Loucy (cell line): ENCODE results near the gene DPYSL3.

ENCODE experiments used
- H2AFZ ChIP-seq: fragments of 200-600 bp; sonication (generic); 2 replicates; pipeline ENCODE4 v1.6.0; 2016; ENCODE audit warnings: antibody characterized with exemption, mild to moderate bottlenecking, low read length, moderate library complexity
- H3F3A ChIP-seq: fragments of 200-600 bp; 2 replicates; pipeline ENCODE4 v1.6.0; 2016; ENCODE audit warnings: antibody characterized with exemption, low read depth, mild to moderate bottlenecking
- H3K27me3 ChIP-seq: fragments of 200-600 bp; sonication (generic); 2 replicates; pipeline ENCODE4 v1.6.1; 2014; ENCODE audit warnings: low read length, mild to moderate bottlenecking; ENCODE audit not compliant: insufficient read depth, poor library complexity, severe bottlenecking
- H3K36me3 ChIP-seq: fragments of 200-600 bp; sonication (generic); 2 replicates; pipeline ENCODE4 v1.6.1; 2016; ENCODE audit warnings: low read length; ENCODE audit not compliant: insufficient read depth
- H3K4me1 ChIP-seq: fragments of 200-600 bp; sonication (generic); 2 replicates; pipeline ENCODE4 v1.5.1; 2014; ENCODE audit warnings: low read length, mild to moderate bottlenecking; ENCODE audit not compliant: insufficient read depth, poor library complexity, severe bottlenecking
- H3K4me2 ChIP-seq: fragments of 200-600 bp; sonication (generic); 2 replicates; pipeline ENCODE4 v1.6.0; 2014; ENCODE audit warnings: antibody characterized with exemption, low read length, low read depth, mild to moderate bottlenecking; ENCODE audit not compliant: poor library complexity, severe bottlenecking
- H3K4me3 ChIP-seq: fragments of 200-600 bp; sonication (generic); 2 replicates; pipeline ENCODE4 v1.5.1; 2014; ENCODE audit warnings: low read length, mild to moderate bottlenecking, mixed read lengths; ENCODE audit not compliant: poor library complexity, severe bottlenecking
- H3K79me2 ChIP-seq: fragments of 200-600 bp; sonication (generic); 2 replicates; pipeline ENCODE4 v1.6.1; 2014; ENCODE audit warnings: low read length; ENCODE audit not compliant: insufficient read depth
- H3K9ac ChIP-seq: fragments of 200-600 bp; sonication (generic); 2 replicates; pipeline ENCODE4 v1.6.0; 2014; ENCODE audit warnings: mild to moderate bottlenecking, low read depth, low read length, moderate library complexity; ENCODE audit not compliant: poor library complexity, severe bottlenecking
- H3K9me2 ChIP-seq: fragments of 200-600 bp; sonication (generic); replicated peaks from 2 replicates; pipeline ENCODE4 v1.6.1; 2016; ENCODE audit warnings: low read depth, low read length, mixed read lengths
- H3K9me3 ChIP-seq: fragments of 200-600 bp; sonication (generic); 2 replicates; pipeline ENCODE4 v1.6.1; 2014; ENCODE audit warnings: mild to moderate bottlenecking, antibody characterized with exemption, low read length, low read depth; ENCODE audit not compliant: insufficient read depth
- H4K20me1 ChIP-seq: fragments of 200-600 bp; sonication (generic); 2 replicates; pipeline ENCODE4 v1.6.0; 2014; ENCODE audit warnings: antibody characterized with exemption, low read length, mild to moderate bottlenecking; ENCODE audit not compliant: insufficient read depth, poor library complexity, severe bottlenecking
- CTCF ChIP-seq: fragments of 200-600 bp; sonication (generic); conservative IDR thresholded peaks from 2 replicates; pipeline ENCODE4 v1.5.1; 2014; ENCODE audit warnings: mild to moderate bottlenecking, antibody characterized with exemption, low read length
- EZH2phosphoT487 ChIP-seq: fragments of 200-600 bp; IDR thresholded peaks from 2 replicates; pipeline ENCODE4 v1.6.1; 2018; ENCODE audit warnings: antibody characterized with exemption, mild to moderate bottlenecking, moderate library complexity, borderline replicate concordance

The DPYSL3 gene

GRCh38 chr5:147400881-147401280 lies 109.0 kb downstream of the DPYSL3 start:
- Histone ChIP-seq H4K20me1 (no peaks in the 10 kb centered on the region), H2AFZ (no peak overlapping the region), H3F3A (no peaks in the 10 kb centered on the region), H3K9me3 (no peaks in the 10 kb centered on the region), H3K4me2 (no peak overlapping the region), H3K9ac (no peak overlapping the region), H3K36me3 (no peaks in the 10 kb centered on the region), H3K9me2 (no peaks in the 10 kb centered on the region), H3K4me1 (no peaks in the 10 kb centered on the region), H3K4me3 (no peak overlapping the region), H3K79me2 (no peaks in the 10 kb centered on the region), H3K27me3 (no peaks in the 10 kb centered on the region)
- TF ChIP-seq EZH2phosphoT487 (no peak), CTCF (no peak)

GRCh38 chr5:147400126-147400809 lies 109.6 kb downstream of the DPYSL3 start:
- H3K36me3 ChIP-seq = no peaks in the 10 kb centered on the region

GRCh38 chr5:147398860-147399259 lies 111.0 kb downstream of the DPYSL3 start:
- Histone ChIP-seq H3K4me2 (no peak overlapping the region), H3F3A (no peaks in the 10 kb centered on the region), H3K9ac (no peak overlapping the region), H3K79me2 (no peaks in the 10 kb centered on the region), H4K20me1 (no peaks in the 10 kb centered on the region), H2AFZ (no peak overlapping the region), H3K36me3 (no peaks in the 10 kb centered on the region), H3K9me2 (no peaks in the 10 kb centered on the region), H3K4me1 (no peaks in the 10 kb centered on the region), H3K27me3 (no peaks in the 10 kb centered on the region), H3K9me3 (no peaks in the 10 kb centered on the region), H3K4me3 (no peak overlapping the region)
- TF ChIP-seq CTCF = no peak
- TF ChIP-seq EZH2phosphoT487 = no peak

More at GRCh38 chr5:147400126-147400809, 109.6 kb downstream of the DPYSL3 start:
- no peaks in the 10 kb centered on the region for H3K27me3 ChIP-seq
- H3K9ac ChIP-seq = no peak overlapping the region
- no peaks in the 10 kb centered on the region for H3F3A ChIP-seq
- no peak overlapping the region for H2AFZ ChIP-seq
- H3K4me3 ChIP-seq = no peak overlapping the region
- TF ChIP-seq EZH2phosphoT487 = no peak
- TF ChIP-seq CTCF = no peak
- H4K20me1 ChIP-seq = no peaks in the 10 kb centered on the region
- no peaks in the 10 kb centered on the region for H3K4me1 ChIP-seq
- H3K9me3 ChIP-seq = no peaks in the 10 kb centered on the region
- H3K79me2 ChIP-seq = no peaks in the 10 kb centered on the region
- no peaks in the 10 kb centered on the region for H3K9me2 ChIP-seq
- no peak overlapping the region for H3K4me2 ChIP-seq
